Stromal cell of bone marrow (primary cell): ENCODE data around the gene NDUFA5.
"Not testable (repeated sequence)": the region's sequence is repeated elsewhere in the genome, so short reads cannot be mapped to it uniquely, and the experiment has no call there.

Experiments
- DNase-seq: peaks from one replicate; pipeline ENCODE4 v3.0.0-alpha.2; 2012; ENCODE audit warnings: low read depth

Gene NDUFA5

GRCh38 chr7:123557016-123557397, 611 bp downstream of the NDUFA5 start:
- DNase-seq, result no peak

GRCh38 chr7:123555484-123555883, 2.1 kb downstream of the NDUFA5 start:
- DNase-seq, result no peak

DNA sequence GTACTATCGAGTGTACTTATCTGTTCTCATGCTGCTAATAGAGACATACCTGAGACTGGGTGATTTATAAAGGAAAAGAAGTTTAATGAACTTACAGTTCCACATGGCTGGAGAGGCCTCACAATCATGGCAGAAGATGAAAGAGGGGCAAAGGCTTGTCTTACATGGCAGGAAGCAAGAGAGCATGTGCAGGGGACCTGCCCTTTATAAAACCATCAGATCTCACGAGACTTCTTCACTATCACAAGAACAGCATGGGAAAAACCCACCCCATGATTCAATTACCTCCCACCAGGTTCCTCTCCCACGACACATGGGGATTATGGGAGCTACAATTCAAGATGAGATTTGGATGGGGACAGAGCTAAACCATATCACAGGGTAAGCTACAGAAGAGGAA, 4.5 kb downstream of the NDUFA5 start:
- DNase-seq, result no peak

DNA sequence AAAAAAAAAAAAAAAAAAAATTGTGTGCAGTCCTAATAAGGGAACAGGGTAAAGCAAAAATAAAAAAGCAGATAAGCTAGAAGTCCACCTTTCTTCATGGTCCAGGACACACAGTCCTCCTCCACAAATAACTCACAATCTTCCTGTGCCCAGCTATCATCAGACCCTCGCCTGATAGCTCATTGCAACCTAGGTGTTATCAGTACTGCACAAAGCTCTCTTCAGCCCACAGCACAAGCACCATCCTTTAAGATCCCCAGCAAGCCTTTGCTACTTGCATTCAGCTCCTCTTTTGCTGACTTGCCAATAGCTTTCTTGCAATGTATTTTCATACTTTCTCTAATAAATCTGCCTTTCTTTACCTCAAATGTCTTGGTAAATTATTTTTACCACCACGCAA, 5.0 kb downstream of the NDUFA5 start:
- no peak for DNase-seq

DNA sequence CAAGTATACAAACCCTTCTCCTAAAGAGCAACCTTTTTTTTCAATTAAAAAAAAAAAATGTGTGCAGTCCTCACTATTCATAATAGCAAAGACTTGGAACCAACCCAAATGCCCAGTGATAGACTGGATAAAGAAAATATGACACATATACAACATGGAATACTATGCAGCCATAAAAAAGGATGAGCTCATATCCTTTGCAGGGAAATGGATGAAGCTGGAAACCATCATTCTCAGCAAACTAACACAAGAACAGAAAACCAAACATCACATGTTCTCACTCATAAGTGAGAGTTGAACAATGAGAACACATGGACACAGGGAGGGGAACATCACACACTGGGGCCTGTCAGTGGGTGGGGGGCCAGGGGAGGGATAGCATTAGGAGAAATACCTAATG, 5.5 kb downstream of the NDUFA5 start:
- DNase-seq, result not testable (repeated sequence)

- no peak for DNase-seq
These were observed 9.2 kb downstream of the NDUFA5 start for GRCh38 chr7:123548406-123548805.

- no peak for DNase-seq
These were observed 17.7 kb downstream of the NDUFA5 start for GRCh38 chr7:123539871-123540270.

- peak; percentile 5 for DNase-seq
These were observed 18.7 kb downstream of the NDUFA5 start for GRCh38 chr7:123538897-123539296.

DNA sequence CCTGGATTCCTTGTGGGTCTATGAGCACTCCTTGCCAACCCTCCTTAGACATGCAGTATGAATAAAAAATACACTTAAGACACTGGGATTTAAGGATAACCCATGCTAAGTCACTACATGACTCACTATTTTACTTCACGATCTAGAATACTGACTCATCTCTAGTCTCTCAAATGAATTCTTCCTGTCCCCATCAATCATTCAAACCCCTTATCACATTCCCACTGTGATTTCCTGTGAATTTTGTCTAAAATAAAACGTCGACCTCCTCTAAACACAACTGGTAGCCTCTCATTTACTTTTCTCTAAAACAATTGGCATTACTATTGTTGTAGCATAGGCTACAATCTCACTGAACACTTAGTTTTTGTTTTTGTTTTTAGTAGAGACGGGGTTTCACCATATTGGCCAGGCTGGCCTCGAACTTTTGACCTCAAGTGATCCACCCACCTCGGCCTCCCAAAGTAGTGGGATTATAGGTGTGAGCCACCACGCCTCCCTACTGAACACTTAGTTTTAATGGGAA, 19.4 kb downstream of the NDUFA5 start:
- DNase-seq, result peak; percentile 62

GRCh38 chr7:123537026-123537642, 20.5 kb downstream of the NDUFA5 start:
- DNase-seq, result peak; percentile 8

GRCh38 chr7:123535517-123535916, 22.1 kb downstream of the NDUFA5 start:
- no peak for DNase-seq

DNA sequence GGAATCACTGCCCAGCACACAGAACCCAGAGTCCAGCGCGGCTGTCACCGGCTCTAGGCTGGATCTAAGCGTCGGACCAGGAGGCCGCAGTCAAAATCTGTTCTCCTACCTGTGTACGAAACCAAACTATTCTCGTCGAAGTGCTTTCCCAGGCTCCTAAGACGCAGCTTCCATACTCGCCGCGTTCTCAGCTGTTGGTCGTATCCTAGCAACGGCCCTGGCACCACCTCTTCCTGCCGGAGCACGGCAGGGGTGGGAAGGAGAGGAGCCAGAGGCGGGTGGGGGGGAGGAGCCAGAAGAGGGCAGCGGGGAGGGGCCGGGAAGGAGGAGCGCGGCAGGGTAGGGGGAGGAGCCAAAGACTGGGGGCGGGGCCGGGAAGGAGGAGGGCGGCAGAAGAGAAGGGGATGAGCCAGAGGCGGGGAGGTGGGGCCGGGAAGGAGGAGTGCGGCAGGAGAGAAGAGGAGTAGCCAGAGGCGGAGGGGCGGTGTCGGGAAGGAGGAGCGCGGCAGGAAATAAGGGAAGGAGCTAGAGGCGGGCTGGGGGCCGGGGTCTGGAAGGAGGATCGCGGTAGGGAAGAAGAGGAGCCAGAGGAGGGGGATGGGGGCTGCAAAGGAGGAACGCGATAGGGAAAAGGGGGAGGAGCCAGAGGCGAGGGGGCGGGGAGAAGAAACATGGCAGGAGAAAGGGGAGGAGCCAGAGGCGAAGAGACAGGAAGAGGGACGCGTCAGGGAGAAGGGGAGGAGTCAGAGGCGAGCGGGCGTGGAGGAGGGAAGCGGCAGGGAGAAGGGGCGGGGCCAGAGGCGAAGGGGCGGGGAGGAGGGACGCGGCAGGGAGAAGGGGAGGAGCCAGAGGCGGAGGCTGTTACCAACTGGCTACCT, 23.0 kb downstream of the NDUFA5 start, which contains the start of gene IQUB:
Gene IQUB (minus strand): TSS at position 213 of the 878 bp plus-strand sequence. CDS start 22,255 bp downstream, outside the sequence.
- peak; percentile 94 for DNase-seq

DNA sequence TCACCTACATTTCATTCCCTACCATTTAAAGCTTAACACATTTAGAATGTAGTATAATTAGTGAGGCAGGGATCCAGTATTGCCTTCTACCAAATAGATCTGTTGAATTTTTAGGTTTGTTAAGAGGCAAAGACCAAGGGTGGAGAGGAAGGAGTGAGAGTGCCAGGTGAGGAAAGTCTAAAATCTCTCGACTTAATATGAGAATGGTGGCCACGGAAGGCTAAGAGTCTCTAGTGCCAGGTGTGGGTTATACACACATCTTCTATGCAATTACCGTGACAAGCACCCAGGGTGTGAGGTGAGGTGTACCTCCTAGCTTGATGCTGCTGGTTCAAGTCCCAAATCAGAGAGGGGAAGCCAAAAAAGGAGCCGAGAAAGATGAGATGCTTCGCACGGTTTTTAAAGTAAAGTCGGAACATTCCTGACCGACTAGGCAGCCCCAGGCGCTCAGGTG, 23.7 kb downstream of the NDUFA5 start:
- no peak for DNase-seq

DNA sequence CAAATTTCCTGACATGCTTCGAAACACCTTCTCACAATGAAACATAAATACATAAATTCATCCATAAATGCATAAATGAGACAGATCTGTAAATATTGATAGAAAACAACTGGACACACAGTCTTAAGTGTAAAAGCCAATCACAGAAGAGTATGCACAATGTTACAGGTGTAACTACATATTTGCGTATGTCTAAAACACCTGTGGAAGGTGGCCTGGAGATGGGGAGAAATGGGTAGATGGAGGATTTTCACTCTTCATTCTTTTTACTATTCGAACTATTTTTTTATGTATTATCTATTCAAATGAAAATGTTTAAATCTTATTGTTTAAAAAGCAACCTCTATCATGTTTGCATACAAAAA, 24.1 kb downstream of the NDUFA5 start:
- no peak for DNase-seq

GRCh38 chr7:123532788-123533552, 24.6 kb downstream of the NDUFA5 start:
- DNase-seq, result not testable (repeated sequence)

DNA sequence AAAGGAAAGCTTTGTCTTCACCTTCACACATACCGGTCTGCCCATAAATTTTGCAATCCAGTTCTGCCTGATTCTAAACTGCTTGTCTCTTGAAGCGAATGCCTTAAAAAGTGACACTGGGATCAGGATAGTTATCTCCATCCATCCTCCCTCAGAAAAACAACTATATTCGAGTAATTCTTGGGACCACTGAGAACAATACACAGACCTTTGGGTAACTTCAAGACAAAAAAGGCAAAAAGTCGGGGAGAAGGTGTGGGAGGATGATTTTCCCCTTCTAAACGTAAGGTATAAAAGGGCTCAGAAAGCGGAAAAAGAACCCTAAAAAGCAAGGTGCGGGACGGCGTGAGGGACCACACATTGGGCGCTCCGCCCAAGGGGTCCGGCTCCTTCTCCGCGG, 25.3 kb downstream of the NDUFA5 start:
- DNase-seq, result not testable (repeated sequence)

GRCh38 chr7:123530035-123530591, 27.5 kb downstream of the NDUFA5 start:
- not testable (repeated sequence) for DNase-seq

GRCh38 chr7:123528265-123528664, 29.4 kb downstream of the NDUFA5 start:
- DNase-seq, result no peak

- not testable (repeated sequence) for DNase-seq
These were observed 29.8 kb downstream of the NDUFA5 start for GRCh38 chr7:123527712-123528225.

DNA sequence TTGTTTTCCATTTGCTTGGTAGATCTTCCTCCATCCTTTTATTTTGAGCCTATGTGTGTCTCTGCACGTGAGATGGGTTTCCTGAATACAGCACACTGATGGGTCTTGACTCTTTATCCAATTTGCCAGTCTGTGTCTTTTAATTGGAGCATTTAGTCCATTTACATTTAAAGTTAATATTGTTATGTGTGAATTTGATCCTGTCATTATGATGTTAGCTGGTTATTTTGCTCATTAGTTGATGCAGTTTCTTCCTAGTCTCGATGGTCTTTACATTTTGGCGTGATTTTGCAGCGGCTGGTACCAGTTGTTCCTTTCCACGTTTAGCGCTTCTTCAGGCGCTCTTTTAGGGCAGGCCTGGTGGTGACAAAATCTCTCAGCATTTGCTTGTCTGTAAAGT, 31.1 kb downstream of the NDUFA5 start:
- DNase-seq, result not testable (repeated sequence)

- no peak for DNase-seq
These were observed 35.6 kb downstream of the NDUFA5 start for GRCh38 chr7:123522066-123522465.

GRCh38 chr7:123505221-123505620, 52.4 kb downstream of the NDUFA5 start:
- DNase-seq, result no peak
